Thymus (tissue), 11 donors: ENCODE data around the gene FOXJ2. TPM values are rescaled to one million over a fixed set of nuclear protein-coding genes. Genes with fewer than 3 reads are reported as not detected.
A peak's percentile ranks its signal among the peaks of the same experiment; 100 is the strongest.
"Not testable (repeated sequence)": the region's sequence is repeated elsewhere in the genome, so short reads cannot be mapped to it uniquely, and the experiment has no call there.

ENCODE experiments used
- DNase-seq, 9 donors: peaks; one replicate each; pipeline ENCODE4 v3.0.0-alpha.2; 2013; ENCODE audit warnings: low spot score in 9 of 9, low read depth in 6 of 9, missing footprints in 1 of 9
- H3K27ac ChIP-seq, 2 donors: one replicate each; pipeline ENCODE4 v1.5.1; 2013; ENCODE audit warnings: control low read depth in 1 of 2, low read depth in 1 of 2, low read length in 1 of 2, mild to moderate bottlenecking in 1 of 2, moderate library complexity in 1 of 2
- H3K27me3 ChIP-seq, 2 donors: one replicate each; pipeline ENCODE4 v1.5.1; 2013; ENCODE audit warnings: low read length in 1 of 2; ENCODE audit not compliant: control insufficient read depth in 2 of 2, insufficient read depth in 1 of 2
- H3K36me3 ChIP-seq, 2 donors: one replicate each; pipeline ENCODE4 v1.5.1; 2013; ENCODE audit warnings: low read length in 1 of 2, mild to moderate bottlenecking in 1 of 2, moderate library complexity in 1 of 2; ENCODE audit not compliant: control insufficient read depth in 2 of 2, insufficient read depth in 2 of 2
- H3K4me1 ChIP-seq, 2 donors: one replicate each; pipeline ENCODE4 v1.5.1; 2013; ENCODE audit warnings: low read length in 2 of 2; ENCODE audit not compliant: control insufficient read depth in 2 of 2, insufficient read depth in 2 of 2
- H3K4me3 ChIP-seq, 2 donors: one replicate each; pipeline ENCODE4 v1.5.1; 2013; ENCODE audit warnings: low read length in 2 of 2, control low read depth in 1 of 2, mild to moderate bottlenecking in 1 of 2
- H3K9me3 ChIP-seq, 2 donors: one replicate each; pipeline ENCODE4 v1.5.1; 2013; ENCODE audit warnings: low read length in 1 of 2, mild to moderate bottlenecking in 1 of 2; ENCODE audit not compliant: control insufficient read depth in 2 of 2, insufficient read depth in 1 of 2
- WGBS: extraction: QIAGEN DNeasy Blood & Tissue Kit; methylation state at CpG from one replicate; pipeline ENCODE4 v1.1.7; 2013; 5-methylcytosine and 5-hydroxymethylcytosine counted together
- polyA plus RNA-seq: library from polyadenylated mRNA; stranded (reverse); fragments of 200-250 nt; gene quantifications from one replicate; pipeline ENCODE4 v1.2.3, GENCODE V29; 2013
- total RNA-seq: library from RNA; stranded (reverse); fragments of 120-200 nt; gene quantifications from one replicate; pipeline ENCODE4 v1.2.4, GENCODE V29; 2013
- donor health status: healthy.

The FOXJ2 gene
- total and polyA plus RNA-seq, 2 donors = 4.4 to 8.9 TPM

GRCh38 chr12:8026291-8026900, 6.1 kb upstream of the FOXJ2 start:
- Histone ChIP-seq H3K4me3 (peak overlapping the region; percentile 73 to 78), H3K4me1 (peaks cover 4 to 10% of the 10 kb centered on the region in 2 donors), H3K36me3 (no peaks in the 10 kb centered on the region), H3K27ac (peak overlapping the region; percentile 98 to 99), H3K27me3 (no peaks in the 10 kb centered on the region), H3K9me3 (no peaks in the 10 kb centered on the region)
- peak; percentile 92 to 100 (median 98) for DNase-seq
- 0% methylated on average over 27 of the region's 27 CpGs for WGBS

- Histone ChIP-seq H3K4me1 (peaks cover 11 to 17% of the 10 kb centered on the region in 2 donors), H3K27me3 (no peaks in the 10 kb centered on the region), H3K9me3 (no peaks in the 10 kb centered on the region), H3K4me3 (no peak overlapping the region), H3K36me3 (no peaks in the 10 kb centered on the region), H3K27ac (no peak overlapping the region)
- no peak for DNase-seq
- WGBS = 89% methylated on average over 5 of the region's 5 CpGs
These were observed 4.7 kb upstream of the FOXJ2 start for GRCh38 chr12:8027856-8028255.

GRCh38 chr12:8028267-8028666, 4.2 kb upstream of the FOXJ2 start:
- H3K36me3 ChIP-seq = no peaks in the 10 kb centered on the region
- H3K9me3 ChIP-seq = no peaks in the 10 kb centered on the region
- no peak overlapping the region for H3K27ac ChIP-seq
- peaks cover 12 to 21% of the 10 kb centered on the region in 2 donors for H3K4me1 ChIP-seq
- no peak for DNase-seq
- no peaks in the 10 kb centered on the region for H3K27me3 ChIP-seq
- 98% methylated on average over 15 of the region's 15 CpGs for WGBS
- H3K4me3 ChIP-seq = no peak overlapping the region

- H3K36me3 ChIP-seq = no peaks in the 10 kb centered on the region
- H3K4me1 ChIP-seq = peaks cover 19 to 40% of the 10 kb centered on the region in 2 donors
These were observed 2.3 kb upstream of the FOXJ2 start for GRCh38 chr12:8030189-8030588.

GRCh38 chr12:8031017-8031416, 1.5 kb upstream of the FOXJ2 start:
- WGBS = 97% methylated on average over 23 of the region's 23 CpGs
- H3K36me3 ChIP-seq, H3K27ac ChIP-seq, H3K9me3 ChIP-seq, DNase-seq, H3K27me3 ChIP-seq, H3K4me3 ChIP-seq: not testable (repeated sequence)
- peaks cover 15 to 40% of the 10 kb centered on the region in 2 donors for H3K4me1 ChIP-seq

More at GRCh38 chr12:8030189-8030588, 2.3 kb upstream of the FOXJ2 start:
- H3K27ac ChIP-seq = no peak overlapping the region
- DNase-seq = no peak
- H3K27me3 ChIP-seq = no peaks in the 10 kb centered on the region
- H3K4me3 ChIP-seq = no peak overlapping the region
- WGBS = 92% methylated on average over 3 of the region's 3 CpGs
- H3K9me3 ChIP-seq = no peaks in the 10 kb centered on the region

- Histone ChIP-seq H3K27ac (peak overlapping the region in 1 of 2 donors; percentile 77), H3K4me3 (peak overlapping the region; percentile 48 to 99), H3K9me3 (no peaks in the 10 kb centered on the region), H3K4me1 (peaks cover 15 to 45% of the 10 kb centered on the region in 2 donors), H3K36me3 (no peaks in the 10 kb centered on the region), H3K27me3 (no peaks in the 10 kb centered on the region)
- 70% methylated on average over 5 of the region's 5 CpGs for WGBS
- no peak for DNase-seq
These were observed 659 bp upstream of the FOXJ2 start for GRCh38 chr12:8031872-8032241.

- Histone ChIP-seq H3K27ac (peak overlapping the region; percentile 81 to 95), H3K9me3 (no peaks in the 10 kb centered on the region), H3K36me3 (no peaks in the 10 kb centered on the region), H3K27me3 (no peaks in the 10 kb centered on the region), H3K4me3 (peak overlapping the region; percentile 97 to 99), H3K4me1 (peaks cover 30 to 56% of the 10 kb centered on the region in 2 donors)
- peak in 6 of 9 donors; percentile 53 to 79 (median 60) for DNase-seq
- 14% methylated on average over 17 of the region's 17 CpGs for WGBS
These were observed 883 bp downstream of the FOXJ2 start for GRCh38 chr12:8033153-8034044.

GRCh38 chr12:8034802-8035201, 2.3 kb downstream of the FOXJ2 start:
- Histone ChIP-seq H3K9me3 (no peaks in the 10 kb centered on the region), H3K27me3 (no peaks in the 10 kb centered on the region), H3K4me1 (peaks cover 37 to 64% of the 10 kb centered on the region in 2 donors), H3K27ac (no peak overlapping the region), H3K4me3 (no peak overlapping the region), H3K36me3 (peaks cover 2% of the 10 kb centered on the region in 2 donors)
- DNase-seq = no peak

- 78% methylated on average over 5 of the region's 5 CpGs for WGBS
- Histone ChIP-seq H3K27ac (peak overlapping the region in 1 of 2 donors; percentile 36), H3K4me3 (no peak overlapping the region), H3K4me1 (peaks cover 37 to 64% of the 10 kb centered on the region in 2 donors), H3K27me3 (no peaks in the 10 kb centered on the region), H3K9me3 (no peaks in the 10 kb centered on the region), H3K36me3 (peaks cover 8 to 9% of the 10 kb centered on the region in 2 donors)
- peak in 1 of 9 donors; percentile 27 for DNase-seq
These were observed 3.0 kb downstream of the FOXJ2 start for GRCh38 chr12:8035440-8036010.
